Astrocyte (in vitro differentiated cells and primary cell): ENCODE measurements around the gene PLCB4.

Experiments used
- EZH2 ChIP-seq: IDR thresholded peaks from 2 replicates; pipeline ENCODE4 v1.6.1; 2012; ENCODE audit warnings: mild to moderate bottlenecking, low read length, inconsistent platforms; ENCODE audit not compliant: insufficient read depth
- TF ChIP-seq, protein P1 (sequence below): IDR thresholded peaks from 2 replicates; pipeline ENCODE4 v1.5.1; 2011; ENCODE audit warnings: low read depth, mild to moderate bottlenecking, inconsistent platforms, low read length, moderate library complexity; ENCODE audit not compliant: insufficient read depth

DNA sequence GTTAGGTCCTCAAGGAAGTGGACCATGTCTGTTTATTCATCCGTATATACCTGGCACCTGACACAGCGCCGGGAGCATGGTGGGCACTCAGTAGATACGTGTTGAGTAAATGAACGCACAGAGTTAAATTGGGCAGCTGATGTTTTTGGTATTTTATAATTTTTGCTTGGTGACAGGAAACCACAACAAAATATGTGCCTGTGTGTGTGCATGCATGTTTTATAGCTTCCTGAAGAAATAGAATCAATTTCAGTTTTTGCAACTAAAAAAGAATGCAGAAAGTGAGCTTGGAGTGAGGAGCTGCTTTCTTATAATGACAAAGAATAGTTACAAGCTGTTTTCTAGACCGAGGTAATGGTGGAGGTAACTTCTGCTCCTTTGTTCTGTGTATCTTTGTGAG lies 91.4 kb downstream of the PLCB4 start:
- TF ChIP-seq, protein P1, sequence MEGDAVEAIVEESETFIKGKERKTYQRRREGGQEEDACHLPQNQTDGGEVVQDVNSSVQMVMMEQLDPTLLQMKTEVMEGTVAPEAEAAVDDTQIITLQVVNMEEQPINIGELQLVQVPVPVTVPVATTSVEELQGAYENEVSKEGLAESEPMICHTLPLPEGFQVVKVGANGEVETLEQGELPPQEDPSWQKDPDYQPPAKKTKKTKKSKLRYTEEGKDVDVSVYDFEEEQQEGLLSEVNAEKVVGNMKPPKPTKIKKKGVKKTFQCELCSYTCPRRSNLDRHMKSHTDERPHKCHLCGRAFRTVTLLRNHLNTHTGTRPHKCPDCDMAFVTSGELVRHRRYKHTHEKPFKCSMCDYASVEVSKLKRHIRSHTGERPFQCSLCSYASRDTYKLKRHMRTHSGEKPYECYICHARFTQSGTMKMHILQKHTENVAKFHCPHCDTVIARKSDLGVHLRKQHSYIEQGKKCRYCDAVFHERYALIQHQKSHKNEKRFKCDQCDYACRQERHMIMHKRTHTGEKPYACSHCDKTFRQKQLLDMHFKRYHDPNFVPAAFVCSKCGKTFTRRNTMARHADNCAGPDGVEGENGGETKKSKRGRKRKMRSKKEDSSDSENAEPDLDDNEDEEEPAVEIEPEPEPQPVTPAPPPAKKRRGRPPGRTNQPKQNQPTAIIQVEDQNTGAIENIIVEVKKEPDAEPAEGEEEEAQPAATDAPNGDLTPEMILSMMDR = no peak
- TF ChIP-seq EZH2 = no peak
